Hepatocyte (in vitro differentiated cells): ENCODE measurements around the gene TSPAN9. TPM values are rescaled to one million over a fixed set of nuclear protein-coding genes. Genes with fewer than 3 reads are reported as not detected.

Source experiments
- DNase-seq: peaks from one replicate; pipeline ENCODE4 v3.0.0-alpha.2; 2016; ENCODE audit warnings: low spot score
- H2AFZ ChIP-seq: fragments of 200-600 bp; sonication (generic); 2 replicates; pipeline ENCODE4 v1.6.0; 2016; ENCODE audit warnings: antibody characterized with exemption, mild to moderate bottlenecking
- H3K27ac ChIP-seq: fragments of 200-600 bp; sonication (generic); 2 replicates; pipeline ENCODE4 v1.5.1; 2016; ENCODE audit warnings: mild to moderate bottlenecking
- H3K27me3 ChIP-seq: fragments of 200-600 bp; sonication (generic); 2 replicates; pipeline ENCODE4 v1.6.1; 2016
- H3K36me3 ChIP-seq: fragments of 200-600 bp; sonication (generic); replicated peaks from 2 replicates; pipeline ENCODE4 v1.5.1; 2016; ENCODE audit warnings: low read depth; ENCODE audit not compliant: insufficient read depth
- H3K4me1 ChIP-seq: fragments of 200-600 bp; sonication (generic); 2 replicates; pipeline ENCODE4 v1.5.1; 2016; ENCODE audit warnings: mild to moderate bottlenecking, moderate library complexity; ENCODE audit not compliant: insufficient read depth
- H3K4me2 ChIP-seq: fragments of 200-600 bp; sonication (generic); 2 replicates; pipeline ENCODE4 v1.6.0; 2016
- H3K4me3 ChIP-seq: fragments of 200-600 bp; sonication (generic); 2 replicates; pipeline ENCODE4 v1.5.1; 2016; ENCODE audit warnings: mild to moderate bottlenecking
- H3K79me2 ChIP-seq: fragments of 200-600 bp; sonication (generic); 2 replicates; pipeline ENCODE4 v1.6.0; 2017; ENCODE audit warnings: mild to moderate bottlenecking
- H3K9me2 ChIP-seq: fragments of 200-600 bp; sonication (generic); replicated peaks from 2 replicates; pipeline ENCODE4 v1.6.0; 2017; ENCODE audit warnings: mild to moderate bottlenecking; ENCODE audit not compliant: insufficient read depth
- H3K9me3 ChIP-seq: fragments of 200-600 bp; sonication (generic); 2 replicates; pipeline ENCODE4 v1.5.1; 2016; ENCODE audit warnings: low read depth, mild to moderate bottlenecking
- H4K20me1 ChIP-seq: fragments of 200-600 bp; sonication (generic); 2 replicates; pipeline ENCODE4 v1.6.0; 2016; ENCODE audit warnings: mild to moderate bottlenecking; ENCODE audit not compliant: insufficient read depth, poor library complexity, severe bottlenecking
- CTCF ChIP-seq: fragments of 200-600 bp; sonication (generic); IDR thresholded peaks from 2 replicates; pipeline ENCODE4 v1.5.1; 2016; ENCODE audit warnings: antibody characterized with exemption, mild to moderate bottlenecking; ENCODE audit not compliant: poor library complexity
- EZH2 ChIP-seq: fragments of 200-600 bp; sonication (generic); IDR thresholded peaks from 2 replicates; pipeline ENCODE4 v1.6.1; 2016; ENCODE audit warnings: antibody characterized with exemption, mild to moderate bottlenecking, borderline replicate concordance
- EZH2phosphoT487 ChIP-seq: fragments of 200-600 bp; sonication (generic); IDR thresholded peaks from one replicate; pipeline ENCODE4 v1.6.1; 2018; ENCODE audit warnings: antibody characterized with exemption, mild to moderate bottlenecking, low read depth, moderate library complexity; ENCODE audit not compliant: unreplicated experiment, severe bottlenecking
- WGBS: methylation state at CpG from one replicate; pipeline ENCODE4 v1.1.6; 2016; ENCODE audit warnings: low lambda C conversion rate; ENCODE audit errors: missing lambda C conversion rate; 5-methylcytosine and 5-hydroxymethylcytosine counted together
- polyA plus RNA-seq: library from polyadenylated mRNA; unstranded; fragments of >200 nt; fragmentation: Nextera tagmentation; extraction: Ambion mirVana; gene quantifications from 2 replicates; pipeline ENCODE4 v1.2.1, GENCODE V29; 2016
- total RNA-seq: library from RNA; depleted of rRNA; stranded (reverse); fragments of >200 nt; gene quantifications from 2 replicates; pipeline ENCODE4 v1.2.3, GENCODE V29; 2014

The TSPAN9 gene
- total and polyA plus RNA-seq, 2 experiments from 2014 or later = 16.6 to 38.6 TPM

GRCh38 chr12:3168223-3169221 is 91.3 kb downstream of the TSPAN9 start:
- H3K27me3 ChIP-seq = no peaks in the 10 kb centered on the region
- H3K27ac ChIP-seq = peak overlapping the region; percentile 86
- no peaks in the 10 kb centered on the region for H3K36me3 ChIP-seq
- no peak overlapping the region for H2AFZ ChIP-seq
- no peak for TF ChIP-seq EZH2phosphoT487
- no peak for TF ChIP-seq CTCF
- TF ChIP-seq EZH2 = no peak
- no peak overlapping the region for H3K4me2 ChIP-seq
- peaks cover 30% of the 10 kb centered on the region for H3K4me1 ChIP-seq
- DNase-seq = peak; percentile 91
- 54% methylated on average over 22 of the region's 22 CpGs for WGBS
- no peaks in the 10 kb centered on the region for H3K9me2 ChIP-seq
- H4K20me1 ChIP-seq = no peaks in the 10 kb centered on the region
- H3K79me2 ChIP-seq = peaks cover 3% of the 10 kb centered on the region
- H3K9me3 ChIP-seq = no peaks in the 10 kb centered on the region
- no peak overlapping the region for H3K4me3 ChIP-seq

- WGBS = 67% methylated on average over 20 of the region's 20 CpGs
- Histone ChIP-seq H3K9me2 (no peaks in the 10 kb centered on the region), H3K27ac (peak overlapping the region; percentile 86), H3K79me2 (peaks cover 10% of the 10 kb centered on the region), H3K9me3 (no peaks in the 10 kb centered on the region), H2AFZ (no peak overlapping the region), H3K4me2 (peak overlapping the region; percentile 30), H3K27me3 (no peaks in the 10 kb centered on the region), H3K36me3 (no peaks in the 10 kb centered on the region), H4K20me1 (no peaks in the 10 kb centered on the region), H3K4me3 (no peak overlapping the region), H3K4me1 (peaks cover 26% of the 10 kb centered on the region)
- TF ChIP-seq CTCF = no peak
- DNase-seq = peak; percentile 66
Measured at GRCh38 chr12:3170423-3171194, 93.4 kb downstream of the TSPAN9 start.

GRCh38 chr12:3171195-3171591 is 94.0 kb downstream of the TSPAN9 start:
- no peaks in the 10 kb centered on the region for H3K27me3 ChIP-seq
- WGBS = 39% methylated on average over 4 of the region's 4 CpGs
- H2AFZ ChIP-seq = no peak overlapping the region
- peak overlapping the region; percentile 30 for H3K4me2 ChIP-seq
- H3K4me3 ChIP-seq = no peak overlapping the region
- TF ChIP-seq EZH2phosphoT487 (no peak), CTCF (no peak), EZH2 (no peak)
- H3K36me3 ChIP-seq = no peaks in the 10 kb centered on the region
- no peaks in the 10 kb centered on the region for H4K20me1 ChIP-seq
- peaks cover 26% of the 10 kb centered on the region for H3K4me1 ChIP-seq
- H3K9me2 ChIP-seq = no peaks in the 10 kb centered on the region
- H3K27ac ChIP-seq = peak overlapping the region; percentile 86
- DNase-seq = peak; percentile 47
- peaks cover 10% of the 10 kb centered on the region for H3K79me2 ChIP-seq
- H3K9me3 ChIP-seq = no peaks in the 10 kb centered on the region
